Activated effector memory CD4-positive, alpha-beta T cell treated with Interleukin-2 at 50 U/mL for 16 hours (primary cell): ENCODE results near the gene DGKI.

Source experiments
- DNase-seq: peaks from one replicate; pipeline ENCODE4 v3.0.0-alpha.2; 2020

DGKI gene

DNA sequence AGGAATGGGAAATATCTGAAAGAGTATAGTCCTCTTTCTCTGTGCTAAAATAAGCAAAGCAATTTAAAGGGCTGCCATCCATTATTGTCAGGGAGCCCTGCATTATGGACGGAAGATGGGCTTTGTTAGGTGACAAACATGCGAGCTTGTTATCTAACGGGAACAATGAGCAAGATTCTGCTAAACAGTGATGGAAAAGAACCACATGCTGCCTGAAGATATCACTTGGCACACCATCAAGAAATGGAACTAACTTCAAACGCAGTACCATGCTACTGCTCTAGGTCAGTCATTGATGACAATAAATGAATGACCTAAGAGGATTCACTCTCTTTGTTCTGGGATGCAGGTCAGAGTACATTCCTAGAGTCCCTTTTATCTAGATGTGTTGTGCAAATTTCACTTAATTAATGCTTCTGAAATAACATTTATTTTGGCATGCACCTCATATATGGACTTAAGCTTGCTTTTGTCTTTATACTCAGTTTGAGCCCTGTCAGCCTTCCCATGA, 327.5 kb downstream of the DGKI start:
- DNase-seq = no peak

GRCh38 chr7:137513091-137513490, 333.7 kb downstream of the DGKI start:
- no peak for DNase-seq

DNA sequence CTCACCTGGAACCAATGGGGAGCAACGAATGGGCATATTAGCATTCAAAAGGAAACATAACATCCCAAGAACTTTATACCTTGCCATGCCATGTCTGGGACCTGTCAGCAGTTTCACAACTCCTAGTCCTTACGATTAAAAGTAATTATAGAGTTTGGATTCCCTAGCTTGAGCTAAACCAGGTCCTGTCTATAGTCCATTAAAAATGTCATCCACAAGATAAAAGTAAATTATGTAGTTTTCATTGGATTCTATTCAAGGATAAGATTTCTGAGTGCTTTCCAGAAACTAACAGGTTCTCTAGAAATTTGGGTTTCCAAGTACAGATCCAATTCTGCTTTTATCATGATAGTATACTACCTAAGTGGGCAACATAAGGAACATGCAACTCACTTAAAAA, 339.7 kb downstream of the DGKI start:
- DNase-seq = no peak

DNA sequence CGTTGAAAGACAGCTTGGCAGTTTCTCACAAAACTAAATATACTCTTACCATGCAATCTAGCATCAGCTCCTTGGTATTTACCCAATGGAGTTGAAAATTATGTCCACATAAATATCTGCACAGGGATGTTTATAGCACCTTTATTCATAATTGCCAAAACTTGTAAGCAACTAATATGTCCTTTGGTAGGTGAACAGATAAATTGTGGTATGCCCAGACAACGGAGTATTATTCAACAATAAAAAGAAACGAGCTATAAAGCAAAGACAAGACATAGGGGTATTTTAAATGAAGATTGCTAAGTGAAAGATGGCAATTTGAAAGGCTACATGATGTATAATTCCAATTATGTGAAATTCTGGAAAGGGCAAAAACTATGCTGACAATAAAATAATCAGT, 340.7 kb downstream of the DGKI start:
- DNase-seq = no peak

- DNase-seq = no peak
Measured at GRCh38 chr7:137501562-137501961, 345.2 kb downstream of the DGKI start.

DNA sequence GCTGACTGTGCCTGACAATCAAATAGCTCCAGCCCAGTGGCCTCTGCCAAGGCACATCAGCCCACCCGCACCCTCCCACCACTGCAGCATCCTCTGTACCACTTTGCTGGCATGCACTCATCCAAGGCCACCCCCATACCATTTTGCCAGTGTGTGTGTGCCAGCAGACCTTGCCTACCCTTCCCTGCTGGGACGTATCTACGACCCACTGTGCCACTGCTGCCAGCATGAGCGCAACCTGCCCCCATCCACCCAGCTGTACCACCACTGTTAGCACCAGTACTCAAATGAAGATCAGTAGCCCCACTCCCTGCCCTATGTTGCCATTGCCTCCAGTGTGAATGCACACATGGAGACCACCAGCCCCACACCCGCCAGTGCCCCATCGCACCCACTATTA, 353.9 kb downstream of the DGKI start:
- no peak for DNase-seq

DNA sequence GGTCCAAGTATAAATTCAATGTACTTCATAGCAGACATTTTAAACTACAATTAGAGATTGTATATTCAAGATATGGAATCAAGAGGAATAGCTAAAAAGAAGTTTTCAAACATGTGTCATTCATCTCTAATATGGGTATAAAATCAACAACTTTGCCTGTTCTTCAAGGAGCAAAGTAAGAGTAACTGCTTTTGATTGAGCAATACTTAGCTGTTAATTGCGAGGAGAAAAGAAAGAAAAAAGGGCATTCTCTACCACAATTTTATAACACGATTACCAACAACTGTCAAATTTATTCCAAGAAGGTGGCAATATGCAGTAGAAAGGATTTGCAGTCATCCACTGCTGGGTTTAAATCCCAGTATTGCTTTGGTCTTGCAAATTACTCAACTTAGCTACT, 356.9 kb downstream of the DGKI start:
- DNase-seq = no peak

GRCh38 chr7:137488038-137488437, 358.7 kb downstream of the DGKI start:
- DNase-seq = no peak

- DNase-seq = no peak
Measured at GRCh38 chr7:137485818-137486217, 361.0 kb downstream of the DGKI start.

DNA sequence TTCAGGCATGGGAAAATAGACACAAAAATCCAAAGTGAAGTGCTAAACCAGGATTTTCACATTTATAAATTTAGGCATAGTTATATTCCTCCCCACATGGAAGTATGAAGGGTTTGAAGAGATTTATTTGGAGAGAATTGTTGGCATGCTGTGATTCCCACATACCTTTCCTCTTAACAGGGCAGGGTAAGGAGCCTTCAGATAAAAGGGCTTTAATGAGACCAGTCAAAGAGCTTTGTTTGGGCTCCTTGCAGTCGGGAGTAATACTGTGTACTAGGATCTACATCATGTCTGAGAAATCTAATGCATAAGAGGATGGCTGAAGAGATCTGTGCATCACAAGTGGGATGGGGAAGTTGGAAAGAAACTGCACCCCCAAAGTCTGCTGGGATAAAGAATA, 362.4 kb downstream of the DGKI start:
- DNase-seq = no peak

DNA sequence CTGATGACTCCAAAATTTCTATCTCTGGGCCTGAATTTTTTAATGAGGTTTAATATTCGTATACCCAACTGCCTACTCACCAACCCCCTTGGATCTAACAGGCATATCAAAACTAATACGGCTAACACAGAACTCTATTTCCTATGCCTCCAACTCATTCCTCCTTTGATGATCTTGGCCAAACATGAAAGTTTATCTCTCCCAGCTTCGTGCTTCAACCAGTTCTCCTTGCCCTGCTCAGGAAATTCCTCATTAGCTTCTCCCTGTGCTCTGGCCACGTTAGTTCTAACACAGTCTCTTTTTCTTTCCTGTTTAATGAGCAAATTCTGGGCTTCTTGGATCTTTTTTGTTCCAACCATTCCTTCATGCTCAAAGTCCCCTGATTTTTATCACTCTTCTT, 364.3 kb downstream of the DGKI start:
- no peak for DNase-seq

DNA sequence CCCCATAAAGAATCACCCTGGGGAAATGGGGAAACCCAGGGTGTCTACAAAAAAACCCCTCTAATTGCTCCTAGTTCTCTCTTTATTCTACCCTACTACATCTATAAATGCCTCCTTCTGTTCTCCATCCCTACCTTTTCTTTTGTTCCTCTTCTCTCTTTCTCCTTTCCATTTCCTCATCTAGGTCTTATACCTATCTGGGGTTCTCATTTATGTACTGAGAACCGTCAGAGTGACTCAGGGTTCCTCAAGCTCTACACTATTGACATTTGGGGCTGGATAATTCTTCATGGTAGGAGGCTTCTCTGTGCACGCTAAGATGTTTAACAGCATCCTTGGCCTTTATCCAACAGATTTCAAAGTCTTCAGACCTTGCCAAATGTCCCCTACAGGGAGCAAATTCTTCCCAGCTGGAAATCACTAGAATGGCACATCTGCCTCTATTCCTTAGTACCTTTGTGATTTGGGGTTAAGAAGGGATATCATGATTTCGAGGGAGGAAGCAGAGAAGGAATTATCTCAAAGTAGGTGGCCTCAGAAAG, 365.9 kb downstream of the DGKI start:
- no peak for DNase-seq

DNA sequence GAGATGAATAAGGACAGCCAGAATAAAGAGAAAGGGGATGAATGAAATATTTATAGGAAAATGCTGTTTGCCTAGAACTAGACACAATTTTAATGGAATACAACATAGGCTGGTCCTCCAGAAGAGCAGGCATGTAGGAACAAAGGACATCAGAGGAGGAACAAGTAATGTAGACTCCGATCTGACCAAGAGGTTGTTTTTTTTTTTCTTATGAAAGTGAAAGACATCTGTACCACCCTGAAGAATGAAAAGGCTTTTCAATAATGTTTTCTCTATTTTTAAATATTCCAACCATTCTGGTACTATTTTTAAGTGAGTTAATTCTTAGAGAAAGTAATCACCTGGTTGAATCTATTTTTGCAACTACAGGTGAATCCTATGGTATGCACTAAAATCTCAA, 366.4 kb downstream of the DGKI start:
- no peak for DNase-seq

GRCh38 chr7:137476937-137477336, 369.8 kb downstream of the DGKI start:
- DNase-seq = no peak

DNA sequence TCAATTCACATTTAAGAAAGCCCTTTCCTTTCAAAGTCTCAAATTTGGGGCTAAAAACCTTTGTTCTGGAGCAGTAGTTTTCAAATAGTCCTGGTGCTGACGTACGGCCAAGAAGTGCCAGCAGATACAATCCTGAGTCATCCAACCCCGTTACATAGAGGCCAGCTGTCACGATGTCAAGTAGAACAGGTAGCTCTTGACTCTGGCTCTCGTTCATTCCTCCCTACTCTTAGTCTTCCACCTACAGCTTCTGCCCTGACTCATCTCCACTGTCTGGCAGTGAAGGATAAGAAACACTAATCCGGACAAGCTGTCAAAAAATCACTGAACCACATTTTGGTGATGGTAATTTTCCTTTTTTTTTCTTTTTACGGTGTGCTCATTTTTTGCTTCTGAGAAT, 370.8 kb downstream of the DGKI start:
- no peak for DNase-seq

GRCh38 chr7:137474540-137475026, 372.2 kb downstream of the DGKI start:
- DNase-seq = no peak

DNA sequence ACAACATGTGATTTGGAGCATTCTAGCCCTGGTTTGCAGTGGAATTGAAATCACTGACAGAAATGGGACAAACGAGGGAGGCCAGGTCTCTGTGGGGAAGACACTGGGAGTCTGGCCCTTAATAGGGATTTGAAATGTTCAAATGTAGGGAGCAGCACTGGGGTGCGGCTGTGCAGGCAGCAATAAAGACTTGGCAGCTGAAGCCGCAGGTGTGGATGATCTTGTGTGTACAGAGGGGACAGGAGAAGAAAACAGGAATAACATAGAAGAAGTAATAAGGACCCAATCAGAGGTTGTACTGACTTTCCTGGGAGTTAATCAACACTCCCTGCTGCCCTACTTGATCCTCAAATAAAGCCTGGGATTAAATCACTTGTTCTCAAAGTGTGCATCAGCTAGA, 375.6 kb downstream of the DGKI start:
- no peak for DNase-seq

DNA sequence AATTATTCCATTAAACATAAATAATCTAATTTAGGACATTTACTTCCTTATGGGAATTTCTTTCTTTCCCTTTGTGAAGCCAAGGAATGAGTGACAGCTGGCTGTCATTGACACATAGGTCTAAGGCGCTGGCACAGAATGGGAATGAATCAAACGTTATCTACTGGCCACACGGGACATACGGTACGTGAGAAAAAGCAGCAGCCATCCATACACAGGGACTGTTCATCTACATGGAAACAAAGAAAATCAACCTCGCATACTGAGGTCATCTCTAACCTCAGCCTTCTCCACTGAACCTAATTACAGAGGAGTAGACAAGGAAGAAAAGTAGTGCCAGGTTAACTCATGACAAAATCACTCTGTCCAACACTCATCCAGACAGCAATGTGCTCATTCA, 376.9 kb downstream of the DGKI start:
- DNase-seq = no peak

GRCh38 chr7:137469191-137469811, 377.5 kb downstream of the DGKI start:
- no peak for DNase-seq

GRCh38 chr7:137462847-137463246, 383.9 kb downstream of the DGKI start:
- DNase-seq = no peak

GRCh38 chr7:137462074-137462715, 384.6 kb downstream of the DGKI start:
- DNase-seq = no peak

DNA sequence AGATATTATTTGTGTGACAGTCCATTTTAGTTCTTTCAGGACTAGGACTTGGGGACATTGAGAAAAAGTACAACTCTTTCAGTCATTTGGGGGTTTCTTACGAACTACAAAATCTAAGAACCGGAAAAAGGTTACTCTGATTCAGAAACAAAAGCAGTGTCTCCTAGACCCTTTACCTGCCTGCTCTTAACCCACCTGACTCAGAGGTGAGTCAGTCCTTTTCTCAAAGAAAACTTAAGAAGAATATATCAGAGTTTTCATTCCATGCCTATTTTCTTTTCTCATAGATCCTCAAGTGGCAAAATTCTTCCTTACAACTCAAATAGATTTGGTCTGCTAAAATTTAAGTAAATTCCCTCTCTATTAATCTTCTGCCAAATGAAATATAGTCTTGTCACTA, 388.4 kb downstream of the DGKI start:
- no peak for DNase-seq

GRCh38 chr7:137454767-137455166, 392.0 kb downstream of the DGKI start:
- DNase-seq = no peak

- no peak for DNase-seq
Measured at GRCh38 chr7:137454246-137454724, 392.5 kb downstream of the DGKI start.
